SJCRH30 (cell line): ENCODE data around the gene RMDN2. TPM values are rescaled to one million over a fixed set of nuclear protein-coding genes. Genes with fewer than 3 reads are reported as not detected.

Source experiments
- DNase-seq, 2 experiments: peaks; one replicate each; pipeline ENCODE4 v3.0.0-alpha.2; 2015 to 2020
- H3K27ac ChIP-seq: fragments of 250-450 bp; sonication (Bioruptor Pico); 2 replicates; pipeline ENCODE4 v1.5.1; 2020; ENCODE audit warnings: mild to moderate bottlenecking, moderate library complexity
- H3K27me3 ChIP-seq: fragments of 250-450 bp; sonication (Bioruptor Pico); 2 replicates; pipeline ENCODE4 v1.5.1; 2020; ENCODE audit warnings: mild to moderate bottlenecking, moderate library complexity
- H3K36me3 ChIP-seq: fragments of 250-450 bp; sonication (Bioruptor Pico); 2 replicates; pipeline ENCODE4 v1.5.1; 2020; ENCODE audit warnings: mild to moderate bottlenecking, moderate library complexity
- H3K4me1 ChIP-seq: fragments of 250-450 bp; sonication (Bioruptor Pico); 2 replicates; pipeline ENCODE4 v1.5.1; 2020; ENCODE audit warnings: mild to moderate bottlenecking, moderate library complexity
- H3K4me3 ChIP-seq: fragments of 250-450 bp; sonication (Bioruptor Pico); 2 replicates; pipeline ENCODE4 v1.5.1; 2020; ENCODE audit warnings: mild to moderate bottlenecking, moderate library complexity
- H3K9me3 ChIP-seq: fragments of 250-450 bp; sonication (Bioruptor Pico); replicated peaks from 2 replicates; pipeline ENCODE4 v1.5.1; 2020; ENCODE audit warnings: mild to moderate bottlenecking, moderate library complexity
- total RNA-seq: library from RNA; depleted of rRNA; stranded (reverse); fragments of >200 nt; shearing (Covaris generic); gene quantifications from 2 replicates; pipeline ENCODE4 v1.2.3, GENCODE V29; 2014; rRNA removed

Gene RMDN2
- total RNA-seq, 1 experiment from 2014 or later = 2.1 TPM

GRCh38 chr2:38045811-38046210 lies 120.7 kb downstream of the RMDN2 start:
- H3K27ac ChIP-seq = no peak overlapping the region
- 0 out of 2 replicates have a peak, but pooled peaks cover 3% of the 10 kb centered on the region for H3K27me3 ChIP-seq
- no peaks in the 10 kb centered on the region for H3K4me1 ChIP-seq
- no peaks in the 10 kb centered on the region for H3K36me3 ChIP-seq
- DNase-seq = no peak
- H3K4me3 ChIP-seq = no peak overlapping the region
- H3K9me3 ChIP-seq = no peaks in the 10 kb centered on the region

GRCh38 chr2:38056216-38056615 lies 131.1 kb downstream of the RMDN2 start:
- Histone ChIP-seq H3K27me3 (peaks cover 3% of the 10 kb centered on the region; the same call in 1 of the 2 replicates), H3K9me3 (no peaks in the 10 kb centered on the region), H3K36me3 (no peaks in the 10 kb centered on the region), H3K27ac (no peak overlapping the region), H3K4me3 (no peak overlapping the region), H3K4me1 (no peaks in the 10 kb centered on the region)
- no peak for DNase-seq

- peaks cover 3% of the 10 kb centered on the region; the same call in 1 of the 2 replicates for H3K27me3 ChIP-seq
- H3K36me3 ChIP-seq = no peaks in the 10 kb centered on the region
- H3K9me3 ChIP-seq = no peaks in the 10 kb centered on the region
- H3K27ac ChIP-seq = no peak overlapping the region
- DNase-seq = no peak
- no peaks in the 10 kb centered on the region for H3K4me1 ChIP-seq
- H3K4me3 ChIP-seq = no peak overlapping the region
Observed at GRCh38 chr2:38057651-38058410, 132.7 kb downstream of the RMDN2 start.

GRCh38 chr2:38060236-38061018 lies 135.3 kb downstream of the RMDN2 start:
- Histone ChIP-seq H3K9me3 (no peaks in the 10 kb centered on the region), H3K4me3 (no peak overlapping the region), H3K27me3 (peaks cover 3% of the 10 kb centered on the region; the same call in 1 of the 2 replicates), H3K27ac (no peak overlapping the region), H3K36me3 (no peaks in the 10 kb centered on the region), H3K4me1 (no peaks in the 10 kb centered on the region)
- no peak for DNase-seq

- no peaks in the 10 kb centered on the region for H3K36me3 ChIP-seq
- no peak for DNase-seq
Observed at GRCh38 chr2:38064801-38065501, 139.9 kb downstream of the RMDN2 start.

GRCh38 chr2:38065502-38066135 lies 140.5 kb downstream of the RMDN2 start:
- no peak overlapping the region for H3K27ac ChIP-seq
- H3K4me3 ChIP-seq = no peak overlapping the region
- no peaks in the 10 kb centered on the region for H3K36me3 ChIP-seq
- H3K4me1 ChIP-seq = no peaks in the 10 kb centered on the region
- no peaks in the 10 kb centered on the region; the same call in 1 of the 2 replicates for H3K9me3 ChIP-seq
- no peak for DNase-seq
- 0 out of 2 replicates have a peak, but pooled peaks cover 3% of the 10 kb centered on the region for H3K27me3 ChIP-seq

More at GRCh38 chr2:38064801-38065501, 139.9 kb downstream of the RMDN2 start:
- Histone ChIP-seq H3K4me1 (no peaks in the 10 kb centered on the region), H3K27ac (no peak overlapping the region), H3K9me3 (no peaks in the 10 kb centered on the region; the same call in 1 of the 2 replicates), H3K27me3 (peaks cover 3% of the 10 kb centered on the region; the same call in 1 of the 2 replicates), H3K4me3 (no peak overlapping the region)

- no peaks in the 10 kb centered on the region; the same call in 1 of the 2 replicates for H3K9me3 ChIP-seq
- DNase-seq = no peak
- H3K27me3 ChIP-seq = 0 out of 2 replicates have a peak, but pooled peaks cover 3% of the 10 kb centered on the region
- H3K4me3 ChIP-seq = no peak overlapping the region
- H3K27ac ChIP-seq = no peak overlapping the region
- H3K4me1 ChIP-seq = no peaks in the 10 kb centered on the region
- no peaks in the 10 kb centered on the region for H3K36me3 ChIP-seq
Observed at GRCh38 chr2:38066421-38067115, 141.5 kb downstream of the RMDN2 start.

Other genes starting within 250 kb of the RMDN2 start
- gene CYP1B1, start 150.9 kb downstream of the RMDN2 start, total RNA-seq = not detected in 2 replicates